Forelimb muscle (tissue), 1 donor: ENCODE data around the gene ISL2. TPM values are rescaled to one million over a fixed set of nuclear protein-coding genes. Genes with fewer than 3 reads are reported as not detected.

Experiments
- DNase-seq: peaks from one replicate; pipeline ENCODE4 v3.0.0-alpha.2; 2013; ENCODE audit warnings: low read depth
- polyA plus RNA-seq: library from polyadenylated mRNA; unstranded; fragments of 120-200 nt; gene quantifications from one replicate; pipeline ENCODE4 v1.2.1, GENCODE V29; 2013; ENCODE audit not compliant: insufficient read length

ISL2 gene
- polyA plus RNA-seq, 1 donor: not detected

DNA sequence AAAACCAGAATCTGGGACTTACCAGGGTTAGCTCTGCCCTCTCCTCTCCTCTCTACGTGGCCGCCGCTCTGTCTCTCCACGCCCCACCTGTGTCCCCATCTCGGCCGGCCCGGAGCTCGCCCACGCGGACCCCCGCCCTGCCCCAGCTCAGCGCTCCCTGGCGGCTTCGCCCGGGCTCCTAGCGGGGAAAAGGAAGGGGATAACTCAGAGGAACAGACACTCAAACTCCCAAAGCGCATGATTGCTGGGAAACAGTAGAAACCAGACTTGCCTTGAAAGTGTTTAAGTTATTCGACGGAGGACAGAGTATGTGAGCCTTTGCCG, 5.4 kb downstream of the ISL2 start:
- no peak for DNase-seq

- DNase-seq: no peak
Observed at GRCh38 chr15:76342382-76343201, 6.0 kb downstream of the ISL2 start.

DNA sequence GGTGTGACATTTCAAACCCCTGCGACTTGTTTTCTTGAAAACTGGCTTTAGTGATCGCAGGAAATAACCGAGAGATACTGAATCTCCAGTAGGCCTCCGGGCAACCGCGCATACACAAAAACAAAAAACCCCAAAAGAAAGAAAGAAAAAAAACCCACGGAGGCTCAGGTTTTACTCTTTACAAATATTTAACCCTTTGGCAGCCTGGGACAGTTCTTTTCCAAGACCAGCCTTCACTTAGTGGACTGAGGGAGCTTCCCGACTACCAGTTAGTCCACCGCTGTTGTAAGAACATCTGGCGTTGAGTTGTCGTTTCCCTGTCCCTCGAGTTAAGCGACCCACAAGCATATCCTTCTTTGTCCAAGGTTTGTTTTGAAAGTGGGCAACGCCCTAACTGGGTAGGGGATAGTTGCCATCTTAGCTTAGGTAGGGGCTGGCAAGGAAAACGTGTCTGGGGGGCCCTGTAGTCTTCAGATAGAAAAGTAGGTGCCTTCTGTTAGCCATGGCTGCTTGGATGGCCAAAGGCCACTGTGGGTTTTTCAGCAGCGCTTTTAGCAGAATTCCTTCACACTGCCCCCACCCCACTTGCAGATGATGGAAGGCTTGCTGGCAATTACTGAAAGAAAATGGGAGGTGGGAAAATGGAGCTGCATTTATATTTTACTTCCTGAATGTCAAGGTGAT, 6.9 kb downstream of the ISL2 start:
- no peak for DNase-seq

DNA sequence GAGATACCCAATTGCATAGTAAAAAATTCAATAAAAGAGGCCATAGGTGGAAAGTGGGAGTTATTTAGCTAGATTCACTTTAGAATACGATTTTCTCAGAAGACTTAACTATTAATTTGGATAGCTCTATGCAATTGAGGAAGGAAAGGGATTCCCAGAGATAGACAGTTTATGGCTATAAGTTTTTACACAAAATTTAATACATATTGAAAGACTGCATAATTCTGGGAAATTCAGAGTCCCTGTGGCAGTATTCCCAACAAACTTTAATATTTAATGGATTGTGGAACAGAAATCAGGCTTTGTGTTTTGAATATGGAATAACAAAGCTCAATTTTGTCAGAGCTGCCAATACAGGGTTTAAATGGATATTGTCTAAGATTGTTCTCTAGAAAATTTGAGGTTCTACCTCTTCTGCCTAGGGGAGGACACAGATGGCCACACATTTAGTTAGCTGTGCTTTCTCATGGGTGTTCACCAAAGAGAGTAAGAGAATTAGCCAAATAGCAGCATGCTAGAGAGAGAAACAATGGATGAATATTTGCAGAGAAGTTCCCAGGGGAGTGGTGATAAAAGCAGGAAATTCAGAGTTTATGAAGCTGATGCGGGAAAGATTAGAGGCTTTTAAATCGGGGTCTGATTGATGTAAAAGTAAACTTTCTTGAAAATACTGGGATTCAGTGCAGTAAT, 8.5 kb downstream of the ISL2 start:
- DNase-seq: no peak

GRCh38 chr15:76345583-76345879, 9.0 kb downstream of the ISL2 start:
- no peak for DNase-seq

- DNase-seq: no peak
Observed at GRCh38 chr15:76345880-76346668, 9.5 kb downstream of the ISL2 start.

DNA sequence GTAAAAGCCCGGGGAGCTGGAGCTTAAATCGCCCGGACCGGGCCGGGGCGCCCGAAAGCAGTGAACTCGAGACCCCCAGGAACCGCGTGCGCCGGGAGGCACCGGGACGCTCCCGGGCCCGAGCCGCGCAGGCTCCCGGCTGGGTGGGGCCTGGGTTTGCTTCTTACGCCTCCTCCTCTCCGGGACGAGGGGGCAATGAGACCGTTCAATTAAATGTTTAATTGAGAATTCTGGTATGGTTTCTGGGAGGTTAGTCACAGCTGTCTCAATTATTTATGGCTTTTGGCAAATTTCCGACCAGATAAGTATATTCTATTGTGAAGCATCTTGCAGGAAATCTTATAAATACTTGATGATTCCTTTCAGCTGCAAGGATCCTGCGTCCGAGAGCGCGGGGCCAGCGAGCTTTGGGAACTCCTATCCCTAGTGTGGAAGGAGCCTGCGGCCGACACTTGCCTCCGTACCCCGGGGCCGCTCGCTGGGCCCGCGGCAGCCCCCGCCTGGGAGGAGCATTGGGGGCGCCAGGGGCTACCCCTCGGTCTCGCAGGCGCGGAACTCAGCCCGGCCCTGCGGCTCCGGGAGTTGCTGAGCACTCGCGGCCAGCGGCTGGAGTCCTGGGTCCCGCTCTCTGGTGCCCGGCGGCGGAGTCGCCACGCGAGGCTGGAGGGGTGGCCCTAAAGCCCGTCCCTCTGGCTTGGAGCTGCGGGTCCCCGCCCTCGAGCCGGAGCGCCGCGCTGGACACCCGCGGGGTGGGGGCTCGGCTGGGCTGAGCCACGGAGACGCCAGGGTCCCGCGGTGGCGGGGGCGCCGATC, 10.3 kb downstream of the ISL2 start:
- DNase-seq: no peak

DNA sequence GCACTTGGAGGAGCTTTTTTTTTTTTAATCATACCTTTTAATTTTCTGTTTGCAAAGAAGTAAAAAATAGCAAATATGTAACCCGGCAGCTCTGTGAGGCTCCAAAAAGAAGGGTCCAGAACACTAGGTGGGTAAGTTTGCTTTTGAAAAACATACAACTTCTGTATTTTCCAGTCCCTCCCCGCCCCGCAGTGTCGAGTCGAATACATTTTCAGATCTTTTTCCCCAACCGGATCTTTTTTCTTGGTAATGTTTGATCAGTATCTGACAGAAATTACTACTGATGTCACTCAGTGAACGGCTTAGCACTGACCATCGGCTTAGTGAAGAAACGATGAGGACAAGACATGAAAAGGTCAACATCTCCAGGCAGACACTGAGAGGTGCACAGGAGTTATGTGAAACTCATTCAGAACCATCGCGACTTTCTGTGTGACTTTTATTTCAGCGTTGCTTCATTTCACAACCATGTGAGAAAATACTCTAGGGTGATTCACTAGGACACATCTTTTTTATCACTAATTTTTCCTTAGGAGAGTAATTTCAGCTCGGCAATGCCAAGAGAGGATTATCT, 11.0 kb downstream of the ISL2 start:
- no peak for DNase-seq

DNA sequence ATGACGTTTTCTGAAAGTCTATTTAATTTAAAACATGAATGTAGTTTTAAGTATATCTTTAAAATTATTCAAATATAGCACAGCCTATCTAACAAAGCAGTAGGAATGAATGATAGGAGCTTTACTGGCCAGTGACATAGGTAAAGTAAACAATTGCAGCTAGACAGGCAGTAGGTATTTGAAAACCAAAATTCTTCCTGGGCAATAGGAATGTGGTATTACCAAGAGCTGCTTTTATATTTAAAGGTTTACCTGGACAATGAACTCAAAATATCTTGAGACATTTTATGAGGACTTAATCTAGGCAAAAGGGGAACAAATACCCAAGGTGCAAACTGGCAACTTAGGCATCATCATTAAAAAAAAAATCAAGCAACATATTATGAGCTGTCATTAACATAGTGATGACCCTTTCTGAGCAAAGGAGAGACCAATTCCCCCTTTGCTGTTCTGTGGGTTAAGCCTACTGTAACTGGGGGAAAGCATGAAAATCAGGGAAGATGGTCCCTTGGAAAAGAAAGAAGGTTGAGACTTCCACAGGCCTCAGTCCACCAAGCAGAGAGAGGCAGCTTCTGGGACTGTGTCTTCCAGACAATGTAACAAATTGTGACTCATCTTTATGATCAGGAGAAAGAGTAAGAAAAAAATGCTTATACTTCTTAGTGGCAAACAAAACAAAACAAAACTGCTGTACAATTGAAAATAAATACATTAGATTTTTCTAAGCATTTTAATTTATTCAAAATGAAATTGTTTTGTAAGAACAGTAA, 12.9 kb downstream of the ISL2 start:
- DNase-seq: no peak

DNA sequence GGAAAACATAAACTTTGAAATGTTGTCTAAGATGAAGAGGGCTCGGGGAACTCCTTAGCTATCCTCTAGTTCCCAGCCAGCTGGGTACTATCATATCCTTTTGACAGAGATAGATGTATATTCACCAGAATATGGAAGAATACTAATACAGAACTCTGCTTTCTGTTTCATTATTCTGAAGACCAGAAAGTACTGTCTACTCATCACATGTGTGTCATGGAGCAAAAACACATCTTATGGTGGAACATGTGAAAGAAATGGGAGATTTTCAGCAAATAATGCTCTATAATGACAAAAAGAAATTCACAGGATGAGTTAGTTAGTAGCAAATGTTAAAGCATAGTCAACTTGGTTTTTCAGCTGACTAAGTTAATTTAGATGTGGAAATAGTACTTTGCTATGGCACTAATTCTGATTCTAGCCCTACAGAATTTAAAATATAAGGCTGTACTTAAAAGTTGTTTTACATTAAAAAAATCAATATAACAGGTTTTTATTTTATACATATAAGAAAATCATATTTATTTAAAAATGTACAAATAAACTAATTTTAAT, 16.5 kb downstream of the ISL2 start:
- DNase-seq: no peak

- no peak for DNase-seq
Observed at GRCh38 chr15:76353903-76354302, 17.3 kb downstream of the ISL2 start.

DNA sequence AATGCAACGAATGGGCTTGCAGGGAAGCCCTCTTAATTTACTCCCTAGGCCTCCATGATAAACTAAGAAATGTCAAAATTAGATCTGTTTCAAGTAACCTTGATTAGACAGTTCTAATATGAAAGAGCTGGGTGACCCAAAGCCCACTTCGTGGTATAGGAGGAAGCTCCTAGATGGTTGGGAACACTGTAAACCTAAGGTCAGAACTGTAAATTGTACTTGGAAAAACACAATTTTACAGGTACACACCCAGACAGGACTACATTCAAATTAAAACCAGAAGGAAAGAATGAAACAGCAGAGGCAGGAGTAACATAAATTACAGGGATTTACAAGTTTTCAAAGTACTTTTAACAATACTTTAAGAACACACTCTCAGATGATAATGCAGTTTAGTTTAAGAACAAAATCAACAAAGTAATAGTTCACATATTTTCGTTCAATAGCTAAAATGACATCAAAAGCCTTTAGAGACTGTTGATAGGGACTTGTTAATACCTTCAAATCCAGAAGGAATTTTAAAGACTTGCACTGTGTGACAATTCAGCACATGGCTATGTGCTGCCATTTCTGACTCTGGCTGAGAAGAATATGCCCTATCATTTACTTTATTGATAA, 18.4 kb downstream of the ISL2 start:
- DNase-seq: no peak

DNA sequence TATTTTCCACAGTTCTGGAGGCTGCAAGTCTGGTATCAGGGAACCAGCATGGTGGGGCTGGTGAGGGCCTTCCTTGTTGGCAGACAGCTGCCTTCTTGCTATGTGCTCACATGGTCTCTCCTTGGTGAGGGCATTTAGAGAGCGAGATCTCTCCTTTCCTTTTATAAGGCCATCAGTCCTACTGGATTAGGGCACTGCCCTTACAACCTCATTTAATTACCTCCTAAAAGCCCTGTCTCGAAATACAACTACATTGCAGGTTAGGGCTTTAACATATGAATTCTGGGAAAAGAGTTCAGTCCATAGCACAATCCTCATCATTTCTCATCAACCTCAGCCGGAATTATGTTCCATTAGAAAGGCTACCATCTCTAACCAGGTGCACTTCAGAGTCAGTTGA, 21.9 kb downstream of the ISL2 start:
- DNase-seq: no peak

DNA sequence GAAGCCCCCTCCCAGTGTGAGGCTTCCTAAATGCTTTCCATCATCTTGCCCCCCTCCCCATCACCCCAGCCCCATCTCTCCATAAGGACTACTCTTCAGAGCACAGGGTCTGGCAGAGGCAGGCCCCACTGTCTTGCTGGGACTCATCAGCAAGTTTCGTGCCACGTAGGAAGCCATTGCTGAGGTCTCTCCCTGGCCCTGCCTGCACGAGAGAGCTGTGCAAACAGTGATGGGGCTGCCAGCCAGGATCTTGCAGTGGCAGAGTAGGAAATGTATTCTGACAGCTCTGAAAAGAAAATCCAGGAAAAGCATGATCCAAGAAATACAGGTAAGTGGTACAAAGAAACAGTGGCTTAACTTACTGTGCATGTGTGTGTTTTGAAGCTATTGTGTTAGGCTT, 22.6 kb downstream of the ISL2 start:
- DNase-seq: no peak

GRCh38 chr15:76360416-76360815, 23.8 kb downstream of the ISL2 start:
- DNase-seq: no peak

DNA sequence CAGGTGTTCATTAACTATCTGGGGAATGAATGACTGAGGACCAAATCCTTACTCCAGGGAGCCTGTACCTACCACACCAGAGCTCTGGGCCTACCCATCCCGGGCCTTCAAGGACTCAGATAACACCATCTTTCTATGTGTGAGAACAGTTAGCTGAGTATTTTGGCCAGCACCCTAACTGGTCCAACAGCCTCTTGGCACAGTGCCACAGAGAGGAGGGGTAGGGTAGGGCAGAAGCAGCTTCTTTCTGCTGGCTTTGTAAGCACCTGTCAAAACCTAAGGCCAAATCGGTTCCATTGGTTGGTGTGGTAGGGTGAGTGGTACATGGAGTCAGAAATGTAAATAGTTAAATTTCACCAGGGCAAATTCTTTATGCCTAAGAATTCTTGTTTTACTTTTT, 26.7 kb downstream of the ISL2 start:
- no peak for DNase-seq

DNA sequence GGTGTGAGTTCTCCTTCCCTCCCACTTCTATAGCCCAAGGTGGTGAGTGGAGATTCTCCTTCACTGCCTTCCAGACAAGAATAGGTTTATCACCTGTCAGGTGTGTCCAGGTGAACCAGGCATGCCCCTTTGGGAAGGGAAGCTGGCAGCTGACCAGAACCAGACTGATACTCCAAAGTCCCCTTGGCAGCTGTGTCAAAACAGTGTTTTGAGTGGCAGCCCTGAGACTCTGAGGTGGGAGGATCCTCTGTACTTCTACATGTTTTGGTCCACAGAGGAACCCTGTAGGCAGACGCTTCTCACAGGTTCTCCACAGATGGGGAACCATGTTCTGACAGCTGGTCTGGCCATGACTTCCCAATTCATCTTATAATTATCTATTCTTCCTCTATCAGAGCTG, 30.1 kb downstream of the ISL2 start:
- no peak for DNase-seq

DNA sequence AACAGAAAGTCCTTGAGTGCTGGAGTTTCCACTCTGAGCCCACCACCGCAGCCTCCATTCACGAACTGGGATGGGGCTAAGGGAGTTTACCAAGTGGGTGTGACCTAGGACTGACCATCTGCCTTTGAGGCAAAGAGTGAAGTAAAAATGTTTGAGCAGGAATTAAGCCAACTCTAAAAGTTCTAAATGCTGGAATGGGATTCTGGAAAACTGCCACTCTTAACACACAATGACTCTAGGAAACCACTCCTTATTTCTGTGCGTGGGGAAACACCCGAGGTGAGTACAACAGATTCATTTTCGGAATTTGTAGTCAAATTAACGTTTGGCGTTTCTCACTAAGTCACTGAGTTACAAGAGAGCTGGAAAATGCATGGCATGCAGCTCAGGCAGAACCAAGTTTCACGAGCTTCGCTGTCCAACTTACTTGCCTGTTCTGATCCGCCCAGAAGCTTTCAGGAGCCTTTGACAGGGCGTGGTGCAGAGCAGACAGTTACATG, 31.6 kb downstream of the ISL2 start:
- DNase-seq: no peak

DNA sequence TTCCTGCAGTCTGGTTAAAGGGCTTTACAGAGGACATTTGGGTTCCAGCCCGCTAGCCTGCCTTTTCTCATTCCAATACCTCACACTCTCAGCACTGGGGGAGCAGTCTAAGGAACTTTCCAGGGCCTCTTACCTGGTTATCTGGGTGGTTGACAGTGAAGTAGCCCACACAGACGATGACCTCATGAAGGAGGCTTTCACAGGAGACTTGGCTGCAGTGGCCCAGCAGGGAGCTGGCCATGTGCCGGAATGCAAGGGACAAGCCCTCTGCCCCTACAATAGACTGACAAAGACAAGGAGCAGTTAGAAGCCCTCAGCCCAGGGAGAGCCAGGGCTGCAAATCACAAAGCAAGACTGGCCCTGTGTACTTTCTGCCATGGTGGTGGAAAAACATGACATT, 39.5 kb downstream of the ISL2 start:
- DNase-seq: no peak
